ENCODE measurements around the gene NAA16.

The NAA16 gene

DNA sequence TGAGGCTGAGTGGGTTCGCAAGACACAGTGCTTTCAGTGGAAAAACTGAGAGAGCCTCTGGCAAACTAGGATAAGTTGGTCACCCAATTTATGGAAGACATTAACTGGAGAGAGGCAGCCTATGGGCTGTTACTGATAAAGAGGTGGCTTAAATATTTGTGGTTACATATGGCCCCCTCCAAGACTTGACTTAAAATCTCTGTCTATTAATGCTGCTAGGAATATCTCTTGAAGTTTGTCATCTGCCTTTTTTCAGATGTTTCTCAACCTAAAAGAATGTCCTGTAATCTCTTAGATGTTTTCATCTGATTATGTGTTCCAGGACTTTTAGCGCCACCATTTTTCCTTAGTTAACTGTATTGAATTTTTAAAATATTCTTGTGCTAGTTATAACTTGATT is 54.6 kb downstream of the NAA16 start:
- no peak for DNase-seq (ENCODE audit: low read depth)
- no peak overlapping the region for H3K4me3 ChIP-seq (ENCODE audit: low read depth, low read length)
- no peak for TF ChIP-seq MYC (IDR thresholded peaks at IDR 0.05; ENCODE audit: low read depth, low read length)
- no peak for TF ChIP-seq MAX (IDR thresholded peaks at IDR 0.05; ENCODE audit: low read depth, low read length)
- TF ChIP-seq, protein P1, sequence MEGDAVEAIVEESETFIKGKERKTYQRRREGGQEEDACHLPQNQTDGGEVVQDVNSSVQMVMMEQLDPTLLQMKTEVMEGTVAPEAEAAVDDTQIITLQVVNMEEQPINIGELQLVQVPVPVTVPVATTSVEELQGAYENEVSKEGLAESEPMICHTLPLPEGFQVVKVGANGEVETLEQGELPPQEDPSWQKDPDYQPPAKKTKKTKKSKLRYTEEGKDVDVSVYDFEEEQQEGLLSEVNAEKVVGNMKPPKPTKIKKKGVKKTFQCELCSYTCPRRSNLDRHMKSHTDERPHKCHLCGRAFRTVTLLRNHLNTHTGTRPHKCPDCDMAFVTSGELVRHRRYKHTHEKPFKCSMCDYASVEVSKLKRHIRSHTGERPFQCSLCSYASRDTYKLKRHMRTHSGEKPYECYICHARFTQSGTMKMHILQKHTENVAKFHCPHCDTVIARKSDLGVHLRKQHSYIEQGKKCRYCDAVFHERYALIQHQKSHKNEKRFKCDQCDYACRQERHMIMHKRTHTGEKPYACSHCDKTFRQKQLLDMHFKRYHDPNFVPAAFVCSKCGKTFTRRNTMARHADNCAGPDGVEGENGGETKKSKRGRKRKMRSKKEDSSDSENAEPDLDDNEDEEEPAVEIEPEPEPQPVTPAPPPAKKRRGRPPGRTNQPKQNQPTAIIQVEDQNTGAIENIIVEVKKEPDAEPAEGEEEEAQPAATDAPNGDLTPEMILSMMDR (IDR thresholded peaks at IDR 0.05; ENCODE audit: low read depth, low read length): no peak
- TF ChIP-seq POLR2A (IDR thresholded peaks at IDR 0.05; ENCODE audit: extremely low read depth, insufficient read length): no peak

- DNase-seq (ENCODE audit: low read depth): no peak
Measured at GRCh38 chr13:41370736-41371135, 59.7 kb downstream of the NAA16 start.

DNA sequence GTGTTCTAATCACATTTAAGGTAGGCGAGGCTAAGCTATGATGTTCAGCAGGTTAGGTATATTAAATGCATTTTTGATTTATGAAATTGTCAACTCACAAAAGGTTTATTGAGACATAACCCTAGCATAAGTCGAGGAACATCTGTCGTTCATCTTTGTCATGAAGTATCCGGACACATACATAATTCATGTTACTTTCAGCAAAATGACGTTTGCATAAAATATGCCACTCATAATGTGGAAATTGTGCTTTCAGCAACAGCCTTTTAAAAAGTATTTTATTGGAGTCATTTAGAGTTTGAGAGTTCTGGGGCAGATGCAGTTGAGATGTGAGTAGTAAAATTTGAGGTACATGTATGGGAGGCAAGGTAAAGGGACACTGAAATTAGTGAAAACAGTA is 66.4 kb downstream of the NAA16 start:
- DNase-seq (ENCODE audit: low read depth): no peak
- TF ChIP-seq, protein P1 (IDR thresholded peaks at IDR 0.05; ENCODE audit: low read depth, low read length): no peak
- no peak for TF ChIP-seq MYC (IDR thresholded peaks at IDR 0.05; ENCODE audit: low read depth, low read length)
- TF ChIP-seq MAX (IDR thresholded peaks at IDR 0.05; ENCODE audit: low read depth, low read length): no peak
- no peak for TF ChIP-seq POLR2A (IDR thresholded peaks at IDR 0.05; ENCODE audit: extremely low read depth, insufficient read length)
- no peak overlapping the region for H3K4me3 ChIP-seq (ENCODE audit: low read depth, low read length)

More at GRCh38 chr13:41370736-41371135, 59.7 kb downstream of the NAA16 start:
- no peak overlapping the region for H3K4me3 ChIP-seq (ENCODE audit: low read depth, low read length)
- TF ChIP-seq, protein P1 (IDR thresholded peaks at IDR 0.05; ENCODE audit: low read depth, low read length): no peak
- TF ChIP-seq POLR2A (IDR thresholded peaks at IDR 0.05; ENCODE audit: extremely low read depth, insufficient read length) (no peak), MYC (IDR thresholded peaks at IDR 0.05; ENCODE audit: low read depth, low read length) (no peak), MAX (IDR thresholded peaks at IDR 0.05; ENCODE audit: low read depth, low read length) (no peak)

GRCh38 chr13:41382431-41382830 is 71.4 kb downstream of the NAA16 start:
- TF ChIP-seq MYC (IDR thresholded peaks at IDR 0.05; ENCODE audit: low read depth, low read length) (no peak), POLR2A (IDR thresholded peaks at IDR 0.05; ENCODE audit: extremely low read depth, insufficient read length) (no peak), MAX (IDR thresholded peaks at IDR 0.05; ENCODE audit: low read depth, low read length) (no peak)
- TF ChIP-seq, protein P1 (IDR thresholded peaks at IDR 0.05; ENCODE audit: low read depth, low read length): no peak
- H3K4me3 ChIP-seq (ENCODE audit: low read depth, low read length): no peak overlapping the region
- DNase-seq (ENCODE audit: low read depth): no peak

GRCh38 chr13:41383386-41383785 is 72.3 kb downstream of the NAA16 start:
- TF ChIP-seq MYC (IDR thresholded peaks at IDR 0.05; ENCODE audit: low read depth, low read length) (no peak), MAX (IDR thresholded peaks at IDR 0.05; ENCODE audit: low read depth, low read length) (no peak), POLR2A (IDR thresholded peaks at IDR 0.05; ENCODE audit: extremely low read depth, insufficient read length) (no peak)
- TF ChIP-seq, protein P1 (IDR thresholded peaks at IDR 0.05; ENCODE audit: low read depth, low read length): no peak
- no peak overlapping the region for H3K4me3 ChIP-seq (ENCODE audit: low read depth, low read length)
- no peak for DNase-seq (ENCODE audit: low read depth)

Data from NB4 (cell line).